IMR-90 (cell line): ENCODE data around the gene EGF. TPM values are rescaled to one million over a fixed set of nuclear protein-coding genes. Genes with fewer than 3 reads are reported as not detected.

Experiments
- ATAC-seq: fragments of 200-7000 bp; cut with Tn5 transposase; 2 replicates; pipeline ENCODE4 v1.9.1; 2020; ENCODE audit warnings: low read depth, mild to moderate bottlenecking, moderate library complexity
- BruUV-seq: library from RNA; stranded (reverse); fragments of 400-500 nt; replicated peaks from 2 replicates; lab custom pipeline; 2021; lab: Mats Ljungman, UMichigan
- CTCF ChIA-PET: fragments of 300-600 bp; formaldehyde crosslinking; extraction: SDS; loops from one replicate; lab custom pipeline; 2021; ENCODE audit warnings: antibody characterized with exemption; lab: Yijun Ruan, JAX
- POLR2A ChIA-PET: fragments of 300-600 bp; sonication (Branson Sonifier 250); formaldehyde crosslinking; loops from one replicate; lab custom pipeline; 2022; ENCODE audit warnings: antibody characterized with exemption; ENCODE audit not compliant: unreplicated experiment; lab: Charles Lee
- DNase-seq: peaks from one replicate; pipeline ENCODE4 v3.0.0; 2013
- H2AFZ ChIP-seq: replicated peaks from 2 replicates; pipeline ENCODE3; 2013; ENCODE audit warnings: low read length, mild to moderate bottlenecking; ENCODE audit not compliant: poor library complexity
- H2AK5ac ChIP-seq: 2 replicates; pipeline ENCODE4 v1.6.1; 2013; ENCODE audit warnings: low read depth, low read length, inconsistent platforms
- H2AK9ac ChIP-seq: replicated peaks from 2 replicates; pipeline ENCODE3; 2013; ENCODE audit warnings: mild to moderate bottlenecking, low read depth, low read length, moderate library complexity; ENCODE audit not compliant: poor library complexity
- H2BK120ac ChIP-seq: 2 replicates; pipeline ENCODE4 v1.6.1; 2013; ENCODE audit warnings: low read depth, low read length, inconsistent platforms
- H2BK15ac ChIP-seq: 3 replicates; pipeline ENCODE4 v1.6.1; 2013; ENCODE audit warnings: low read depth, low read length, inconsistent platforms
- H2BK20ac ChIP-seq: 2 replicates; pipeline ENCODE4 v1.6.1; 2013; ENCODE audit warnings: low read depth, mild to moderate bottlenecking, inconsistent platforms, low read length, moderate library complexity
- H2BK5ac ChIP-seq: 2 replicates; pipeline ENCODE4 v1.6.1; 2013; ENCODE audit warnings: mild to moderate bottlenecking, low read depth, low read length, inconsistent platforms; ENCODE audit not compliant: poor library complexity, severe bottlenecking
- H3K14ac ChIP-seq: replicated peaks from 2 replicates; pipeline ENCODE4 v1.6.1; 2013; ENCODE audit warnings: low read depth, low read length, inconsistent platforms
- H3K18ac ChIP-seq: 2 replicates; pipeline ENCODE4 v1.6.1; 2013; ENCODE audit warnings: low read depth, low read length, control low read depth
- H3K23ac ChIP-seq: 2 replicates; pipeline ENCODE4 v1.6.1; 2013; ENCODE audit warnings: low read depth, low read length, inconsistent platforms
- H3K27ac ChIP-seq: 2 replicates; pipeline ENCODE4 v1.5.1; 2013; ENCODE audit warnings: mild to moderate bottlenecking, control low read depth, low read length; ENCODE audit not compliant: insufficient read depth
- H3K27me3 ChIP-seq: 2 replicates; pipeline ENCODE4 v1.6.1; 2013; ENCODE audit warnings: low read length; ENCODE audit not compliant: control insufficient read depth, insufficient read depth
- H3K36me3 ChIP-seq: 2 replicates; pipeline ENCODE4 v1.6.1; 2013; ENCODE audit warnings: low read length, mixed read lengths; ENCODE audit not compliant: control insufficient read depth, insufficient read depth
- H3K4ac ChIP-seq: 2 replicates; pipeline ENCODE4 v1.6.1; 2013; ENCODE audit warnings: low read depth, low read length, inconsistent platforms
- H3K4me1 ChIP-seq: 2 replicates; pipeline ENCODE4 v1.6.1; 2013; ENCODE audit warnings: low read length, mixed read lengths; ENCODE audit not compliant: control insufficient read depth, insufficient read depth
- H3K4me2 ChIP-seq: 2 replicates; pipeline ENCODE4 v1.6.1; 2013; ENCODE audit warnings: low read depth, mild to moderate bottlenecking, control low read depth, low read length, moderate library complexity
- H3K4me3 ChIP-seq: 2 replicates; pipeline ENCODE4 v1.5.1; 2013; ENCODE audit warnings: low read depth, mild to moderate bottlenecking, control low read depth, low read length, moderate library complexity; ENCODE audit not compliant: insufficient read depth
- H3K56ac ChIP-seq: 2 replicates; pipeline ENCODE4 v1.6.1; 2013; ENCODE audit warnings: low read length, inconsistent platforms; ENCODE audit not compliant: insufficient read depth; ENCODE audit errors: extremely low read depth
- H3K79me1 ChIP-seq, 2 experiments: 2 replicates each; pipeline ENCODE4 v1.6.1; 2013; ENCODE audit warnings: low read length in 2 of 2, inconsistent platforms in 1 of 2, low read depth in 1 of 2
- H3K9ac ChIP-seq: 2 replicates; pipeline ENCODE4 v1.6.1; 2013; ENCODE audit warnings: low read depth, low read length, control low read depth
- H3K9me1 ChIP-seq: 2 replicates; pipeline ENCODE4 v1.6.1; 2013; ENCODE audit warnings: low read length, inconsistent platforms; ENCODE audit not compliant: insufficient read depth
- H3K9me3 ChIP-seq: 2 replicates; pipeline ENCODE4 v1.6.1; 2013; ENCODE audit warnings: low read length; ENCODE audit not compliant: control insufficient read depth, insufficient read depth
- H4K20me1 ChIP-seq: 2 replicates; pipeline ENCODE4 v1.6.1; 2013; ENCODE audit warnings: low read length, inconsistent platforms; ENCODE audit not compliant: insufficient read depth
- H4K5ac ChIP-seq: 2 replicates; pipeline ENCODE4 v1.6.1; 2013; ENCODE audit warnings: mild to moderate bottlenecking, low read depth, low read length, control low read depth
- H4K8ac ChIP-seq, 2 experiments: 2 replicates each; pipeline ENCODE4 v1.6.1; 2013; ENCODE audit warnings: low read depth in 2 of 2, low read length in 2 of 2, control low read depth in 1 of 2, inconsistent platforms in 1 of 2
- H4K91ac ChIP-seq: 2 replicates; pipeline ENCODE4 v1.6.1; 2013; ENCODE audit warnings: low read depth, low read length, inconsistent platforms; ENCODE audit not compliant: insufficient read depth
- BHLHE40 ChIP-seq: fragments of 150-350 bp; IDR thresholded peaks from 2 replicates; pipeline ENCODE4 v1.6.1; 2016; ENCODE audit warnings: mild to moderate bottlenecking, low read depth, low read length
- CEBPB ChIP-seq: IDR thresholded peaks from 2 replicates; pipeline ENCODE4 v1.6.1; 2012; ENCODE audit warnings: low read depth, low read length, improper control_type of control experiment
- CHD1 ChIP-seq: IDR thresholded peaks from 2 replicates; pipeline ENCODE4 v1.6.1; 2012; ENCODE audit warnings: low read depth, low read length, improper control_type of control experiment
- FOS ChIP-seq: fragments of 150-350 bp; IDR thresholded peaks from 2 replicates; pipeline ENCODE4 v1.6.1; 2016; ENCODE audit warnings: low read depth, low read length
- MAFK ChIP-seq: IDR thresholded peaks from 2 replicates; pipeline ENCODE4 v1.6.1; 2012; ENCODE audit warnings: low read depth, low read length, improper control_type of control experiment
- MAZ ChIP-seq: IDR thresholded peaks from 2 replicates; pipeline ENCODE4 v1.6.1; 2012; ENCODE audit warnings: low read depth, mild to moderate bottlenecking, low read length, improper control_type of control experiment, moderate library complexity, borderline replicate concordance
- MXI1 ChIP-seq: IDR thresholded peaks from 2 replicates; pipeline ENCODE4 v1.6.1; 2012; ENCODE audit warnings: low read depth, mild to moderate bottlenecking, low read length, moderate library complexity, borderline replicate concordance
- NFE2L2 ChIP-seq: fragments of 150-350 bp; IDR thresholded peaks from 2 replicates; pipeline ENCODE4 v1.6.1; 2016; ENCODE audit warnings: low read depth, mild to moderate bottlenecking, low read length
- POLR2A ChIP-seq: IDR thresholded peaks from 2 replicates; pipeline ENCODE4 v1.6.1; 2012; ENCODE audit warnings: mild to moderate bottlenecking, low read depth, low read length
- RAD21 ChIP-seq: IDR thresholded peaks from 2 replicates; pipeline ENCODE4 v1.6.1; 2012; ENCODE audit warnings: low read length, improper control_type of control experiment
- RCOR1 ChIP-seq: IDR thresholded peaks from 2 replicates; pipeline ENCODE4 v1.6.1; 2012; ENCODE audit warnings: mild to moderate bottlenecking, low read length, improper control_type of control experiment; ENCODE audit not compliant: insufficient replicate concordance
- RFX5 ChIP-seq: IDR thresholded peaks from 2 replicates; pipeline ENCODE4 v1.8.0; 2012; ENCODE audit warnings: low read depth, mild to moderate bottlenecking, low read length, moderate library complexity
- SMC3 ChIP-seq: fragments of 150-350 bp; IDR thresholded peaks from 2 replicates; pipeline ENCODE4 v1.6.1; 2016; ENCODE audit warnings: low read depth, mild to moderate bottlenecking, antibody characterized with exemption, low read length, moderate library complexity
- WGBS, 2 experiments: methylation state at CpG; one replicate each; pipeline versions ENCODE4 v1.1.5 to v1.1.7; 2013; ENCODE audit warnings: missing lambda C conversion rate in 2 of 2; ENCODE audit not compliant: insufficient read length in 1 of 2; ENCODE audit errors: extremely low coverage in 2 of 2; 5-methylcytosine and 5-hydroxymethylcytosine counted together
- dilution Hi-C: fragments of 300-500 bp; cut with HindIII; formaldehyde crosslinking; loops from one replicate; pipeline ENCODE4 v1.14.3; 2018; ENCODE audit warnings: low sequenced_read_pairs; ENCODE audit not compliant: unreplicated experiment
- in situ Hi-C: fragments of 300-500 bp; cut with MboI; formaldehyde crosslinking; loops from 3 replicates; pipeline ENCODE4 v1.14.3; 2019; ENCODE audit warnings: low sequenced_read_pairs, inconsistent platforms, mixed read lengths
- intact Hi-C: fragments of 100-400 bp; cut with micrococcal nuclease; formaldehyde crosslinking; loops from 2 replicates; pipeline ENCODE4 v1.10.0; 2022
- polyA plus RNA-seq, 3 experiments: library from polyadenylated mRNA; depleted of rRNA; stranded (reverse); fragments of >200 nt; gene quantifications; 2 replicates each; pipeline ENCODE4 v1.2.3, GENCODE V29; 2012; ENCODE audit warnings: low replicate concordance in 1 of 3
- total RNA-seq: library from RNA; depleted of rRNA; stranded (reverse); fragments of >200 nt; gene quantifications from 2 replicates; pipeline ENCODE4 v1.2.3, GENCODE V29; 2012
- TF ChIP-seq, protein P1 (sequence below): conservative IDR thresholded peaks from 2 replicates; pipeline ENCODE4 v1.5.1; 2012; ENCODE audit warnings: mild to moderate bottlenecking, low read depth, low read length, improper control_type of control experiment
- TF ChIP-seq, protein P2 (sequence below): fragments of 150-350 bp; IDR thresholded peaks from 2 replicates; pipeline ENCODE4 v1.6.1; 2017; ENCODE audit warnings: mild to moderate bottlenecking, antibody characterized with exemption, low read length, low read depth
- TF ChIP-seq, protein P3 (sequence below): fragments of 150-350 bp; IDR thresholded peaks from 2 replicates; pipeline ENCODE4 v1.6.1; 2016; ENCODE audit warnings: low read depth, mild to moderate bottlenecking, low read length, moderate library complexity, borderline replicate concordance

The EGF gene
- total and polyA plus RNA-seq, 2 of the 4 experiments (the other 2 are of a cell fraction) = 1.7 to 2.2 TPM

DNA sequence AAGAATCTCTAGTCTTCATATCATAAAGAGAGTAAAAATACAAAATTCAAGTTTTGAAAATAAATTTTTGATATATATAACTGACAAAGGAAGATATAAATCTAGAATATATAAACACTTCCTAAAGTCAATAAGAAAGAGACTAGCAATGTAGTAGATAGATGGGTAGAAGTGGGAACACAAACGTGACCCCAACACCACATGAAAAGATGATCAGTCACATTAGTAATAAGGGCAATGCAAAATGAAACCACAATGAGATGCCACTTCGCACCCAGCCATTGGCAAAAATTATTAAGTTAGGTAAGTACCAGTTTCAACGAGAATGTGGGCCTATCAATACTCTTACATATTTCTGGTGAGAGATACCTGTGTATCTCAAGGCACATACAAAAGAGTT lies 106.5 kb downstream of the EGF start:
- Histone ChIP-seq H3K18ac (no peak overlapping the region), H4K5ac (no peak overlapping the region), H3K9me1 (no peaks in the 10 kb centered on the region), H3K4ac (no peak overlapping the region), H4K8ac (no peak overlapping the region), H2BK5ac (no peak overlapping the region), H2AK5ac (no peak overlapping the region), H3K79me1 (no peaks in the 10 kb centered on the region), H2BK15ac (no peak overlapping the region), H3K14ac (no peak overlapping the region), H2BK120ac (no peak overlapping the region), H3K27ac (no peak overlapping the region), H3K27me3 (no peaks in the 10 kb centered on the region; the same call in 1 of the 2 replicates), H2AFZ (no peak overlapping the region), H3K9ac (no peak overlapping the region), H4K91ac (no peak overlapping the region), H3K23ac (no peak overlapping the region), H3K36me3 (no peaks in the 10 kb centered on the region), H3K56ac (no peak overlapping the region), H3K9me3 (no peaks in the 10 kb centered on the region), H3K4me2 (no peak overlapping the region), H4K20me1 (no peaks in the 10 kb centered on the region), H2AK9ac (no peak overlapping the region), H3K4me3 (no peak overlapping the region), H3K4me1 (no peaks in the 10 kb centered on the region), H2BK20ac (no peak overlapping the region)
- WGBS, 2 experiments = no CpG with 5 or more reads among the region's 3 CpGs
- in situ Hi-C loops (loop anchor here (25.0 kb wide), 1 partner anchor 293 kb away; no protein-coding TSS in a partner anchor), dilution Hi-C loops (no loop called here), intact Hi-C loops (no loop called here)
- DNase-seq (no peak), ATAC-seq (no peak)
- no TSS peak for BruUV-seq
- ChIA-PET POLR2A (no interaction called here), CTCF (interaction anchor here (1.0 to 1.1 kb wide), 2 partner anchors 13 to 14 kb away, joined by 3 to 4 read pairs; no protein-coding TSS in a partner anchor)
- TF ChIP-seq MAFK (no peak), BHLHE40 (no peak), NFE2L2 (no peak), FOS (no peak), MAZ (no peak), MXI1 (no peak), CEBPB (no peak), POLR2A (no peak), CHD1 (no peak), RAD21 (no peak), SMC3 (no peak), RFX5 (no peak), RCOR1 (no peak)
- TF ChIP-seq, protein P1, sequence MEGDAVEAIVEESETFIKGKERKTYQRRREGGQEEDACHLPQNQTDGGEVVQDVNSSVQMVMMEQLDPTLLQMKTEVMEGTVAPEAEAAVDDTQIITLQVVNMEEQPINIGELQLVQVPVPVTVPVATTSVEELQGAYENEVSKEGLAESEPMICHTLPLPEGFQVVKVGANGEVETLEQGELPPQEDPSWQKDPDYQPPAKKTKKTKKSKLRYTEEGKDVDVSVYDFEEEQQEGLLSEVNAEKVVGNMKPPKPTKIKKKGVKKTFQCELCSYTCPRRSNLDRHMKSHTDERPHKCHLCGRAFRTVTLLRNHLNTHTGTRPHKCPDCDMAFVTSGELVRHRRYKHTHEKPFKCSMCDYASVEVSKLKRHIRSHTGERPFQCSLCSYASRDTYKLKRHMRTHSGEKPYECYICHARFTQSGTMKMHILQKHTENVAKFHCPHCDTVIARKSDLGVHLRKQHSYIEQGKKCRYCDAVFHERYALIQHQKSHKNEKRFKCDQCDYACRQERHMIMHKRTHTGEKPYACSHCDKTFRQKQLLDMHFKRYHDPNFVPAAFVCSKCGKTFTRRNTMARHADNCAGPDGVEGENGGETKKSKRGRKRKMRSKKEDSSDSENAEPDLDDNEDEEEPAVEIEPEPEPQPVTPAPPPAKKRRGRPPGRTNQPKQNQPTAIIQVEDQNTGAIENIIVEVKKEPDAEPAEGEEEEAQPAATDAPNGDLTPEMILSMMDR = no peak
- TF ChIP-seq, protein P2, sequence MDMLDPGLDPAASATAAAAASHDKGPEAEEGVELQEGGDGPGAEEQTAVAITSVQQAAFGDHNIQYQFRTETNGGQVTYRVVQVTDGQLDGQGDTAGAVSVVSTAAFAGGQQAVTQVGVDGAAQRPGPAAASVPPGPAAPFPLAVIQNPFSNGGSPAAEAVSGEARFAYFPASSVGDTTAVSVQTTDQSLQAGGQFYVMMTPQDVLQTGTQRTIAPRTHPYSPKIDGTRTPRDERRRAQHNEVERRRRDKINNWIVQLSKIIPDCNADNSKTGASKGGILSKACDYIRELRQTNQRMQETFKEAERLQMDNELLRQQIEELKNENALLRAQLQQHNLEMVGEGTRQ = no peak
- TF ChIP-seq, protein P3, sequence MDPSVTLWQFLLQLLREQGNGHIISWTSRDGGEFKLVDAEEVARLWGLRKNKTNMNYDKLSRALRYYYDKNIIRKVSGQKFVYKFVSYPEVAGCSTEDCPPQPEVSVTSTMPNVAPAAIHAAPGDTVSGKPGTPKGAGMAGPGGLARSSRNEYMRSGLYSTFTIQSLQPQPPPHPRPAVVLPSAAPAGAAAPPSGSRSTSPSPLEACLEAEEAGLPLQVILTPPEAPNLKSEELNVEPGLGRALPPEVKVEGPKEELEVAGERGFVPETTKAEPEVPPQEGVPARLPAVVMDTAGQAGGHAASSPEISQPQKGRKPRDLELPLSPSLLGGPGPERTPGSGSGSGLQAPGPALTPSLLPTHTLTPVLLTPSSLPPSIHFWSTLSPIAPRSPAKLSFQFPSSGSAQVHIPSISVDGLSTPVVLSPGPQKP = no peak
